ENCODE measurements around the gene BNC2. TPM values are rescaled to one million over a fixed set of nuclear protein-coding genes. Genes with fewer than 3 reads are reported as not detected.
"Not testable (repeated sequence)": the region's sequence is repeated elsewhere in the genome, so short reads cannot be mapped to it uniquely, and the experiment has no call there.

The BNC2 gene
- polyA plus RNA-seq, 1 donor from 2014 or later, result not detected

DNA sequence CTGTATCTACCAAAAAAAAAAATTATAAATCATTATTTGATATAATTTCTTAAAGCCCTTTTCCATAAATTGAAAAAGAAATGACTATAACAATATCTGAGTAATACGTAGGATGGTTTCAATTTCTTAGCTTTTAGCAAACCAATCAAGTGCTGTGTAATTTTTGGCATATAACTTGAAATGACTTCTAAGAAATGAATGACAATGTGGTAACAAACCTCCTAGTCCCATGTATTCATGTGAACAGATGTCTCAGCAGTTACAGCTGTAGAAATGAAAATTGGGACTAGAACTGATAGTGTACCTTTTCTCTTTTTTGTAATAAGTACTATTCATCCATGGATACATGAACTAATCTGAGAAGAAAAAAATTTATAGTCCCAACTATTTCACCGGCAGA, 307.0 kb downstream of the BNC2 start:
- H3K27ac Mint-ChIP-seq, result no peak overlapping the region
- H3K36me3 Mint-ChIP-seq, result no peaks in the 10 kb centered on the region
- no peaks in the 10 kb centered on the region for H3K4me1 Mint-ChIP-seq
- peaks cover 0 to 18% (median 3%) of the 10 kb centered on the region in 3 donors for H3K9me3 Mint-ChIP-seq
- no peaks in the 10 kb centered on the region for H3K27me3 Mint-ChIP-seq
- no peak overlapping the region for H3K4me3 Mint-ChIP-seq

GRCh38 chr9:16561121-16561520, 309.3 kb downstream of the BNC2 start:
- Mint-ChIP-seq H3K27ac (no peak overlapping the region), H3K4me3 (no peak overlapping the region), H3K27me3 (no peaks in the 10 kb centered on the region), H3K4me1 (no peaks in the 10 kb centered on the region), H3K9me3 (peaks cover 3 to 14% (median 3%) of the 10 kb centered on the region in 3 donors), H3K36me3 (no peaks in the 10 kb centered on the region)

DNA sequence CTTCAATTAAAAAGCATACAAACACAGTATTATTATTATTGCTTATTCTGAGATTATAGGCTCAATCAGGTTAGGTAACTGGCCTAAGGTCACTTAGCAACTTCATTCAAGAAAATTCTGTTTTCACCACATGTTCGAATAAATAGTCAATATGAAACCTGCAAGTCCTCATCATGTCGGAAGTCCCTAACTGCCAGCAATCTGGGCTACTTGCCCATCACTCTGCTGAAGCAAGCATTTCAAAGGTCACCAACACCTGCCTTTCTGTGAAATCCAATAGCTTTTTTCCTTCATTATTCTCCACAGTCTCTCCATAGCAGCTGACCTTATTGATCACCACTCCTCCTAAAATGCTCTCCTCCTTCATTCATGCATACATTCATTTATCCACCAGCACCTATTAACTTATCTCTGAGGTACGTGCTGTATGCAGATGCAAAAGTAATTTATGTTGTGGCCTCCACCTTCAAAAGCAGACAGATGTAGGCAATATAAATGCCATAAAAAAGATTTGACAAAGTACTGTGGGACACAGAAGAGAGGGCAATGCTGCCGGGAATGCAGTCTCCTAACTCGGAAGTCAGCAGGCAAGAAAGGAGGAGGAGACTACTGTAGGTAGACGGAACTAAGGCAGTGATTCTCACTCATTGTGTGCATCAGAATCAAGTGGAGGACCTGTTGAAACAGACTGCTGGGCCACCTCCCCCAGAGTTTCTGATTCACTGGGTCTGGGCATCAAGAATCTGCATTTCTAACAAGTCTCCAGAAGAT, 310.9 kb downstream of the BNC2 start:
- Mint-ChIP-seq H3K36me3 (no peaks in the 10 kb centered on the region), H3K27me3 (no peaks in the 10 kb centered on the region), H3K4me1 (no peaks in the 10 kb centered on the region), H3K4me3 (no peak overlapping the region), H3K9me3 (peaks cover 3% of the 10 kb centered on the region in 3 donors), H3K27ac (no peak overlapping the region)

DNA sequence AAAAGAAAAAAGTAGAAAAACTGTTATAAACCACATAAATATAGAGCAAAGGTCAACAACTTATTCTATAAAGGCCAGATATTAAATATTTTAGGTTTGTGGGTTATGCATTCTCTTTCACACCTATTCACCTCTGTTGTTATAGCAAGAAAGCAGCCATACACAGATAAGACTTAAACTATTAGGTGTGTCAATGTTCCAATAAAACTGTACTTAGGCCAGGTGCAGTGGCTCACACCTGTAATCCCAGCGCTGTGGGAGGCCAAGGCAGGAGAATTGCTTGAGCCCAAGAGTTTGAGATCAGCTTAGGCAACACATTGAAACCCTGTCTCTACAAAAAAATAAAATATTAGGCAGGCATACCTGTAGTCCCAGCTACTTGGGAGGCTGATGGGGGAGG, 314.7 kb downstream of the BNC2 start:
- Mint-ChIP-seq H3K9me3 (peaks cover 4 to 12% (median 5%) of the 10 kb centered on the region in 3 donors), H3K27ac (no peak overlapping the region), H3K36me3 (no peaks in the 10 kb centered on the region), H3K4me1 (peaks cover 0 to 1% (median 0%) of the 10 kb centered on the region in 3 donors), H3K27me3 (no peaks in the 10 kb centered on the region), H3K4me3 (no peak overlapping the region)

DNA sequence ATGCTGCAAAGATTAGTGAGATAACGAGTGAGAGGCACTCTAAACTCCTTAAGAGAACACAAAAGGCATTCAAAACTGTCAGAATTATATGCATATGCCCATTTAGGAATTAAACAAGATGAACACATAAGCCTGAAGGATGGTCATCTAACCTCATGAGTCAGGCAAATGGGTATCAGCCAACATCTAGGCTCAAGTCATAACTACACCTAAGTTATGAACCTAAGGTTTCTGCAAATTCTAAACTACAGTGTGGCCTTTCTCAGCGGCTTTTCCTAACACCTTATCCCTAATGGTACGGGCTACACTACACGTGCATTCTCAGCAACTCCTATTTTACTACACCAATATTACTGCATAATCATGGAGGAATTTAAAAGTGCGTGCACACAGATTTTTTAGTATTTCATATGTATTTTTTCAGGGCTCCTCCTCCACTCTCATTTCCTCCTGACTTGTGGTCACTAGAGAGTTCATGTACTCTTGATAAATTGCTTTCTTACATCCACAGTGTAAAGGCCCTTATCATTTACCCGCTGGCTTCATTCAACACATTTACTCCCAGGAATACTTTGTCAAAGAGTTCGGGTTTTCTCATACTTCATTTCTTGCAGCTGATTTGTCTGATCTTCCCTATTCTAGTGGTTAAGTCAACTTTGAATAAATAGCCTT, 316.5 kb downstream of the BNC2 start:
- peaks cover 0 to 1% (median 0%) of the 10 kb centered on the region in 3 donors for H3K4me1 Mint-ChIP-seq
- H3K36me3 Mint-ChIP-seq, result no peaks in the 10 kb centered on the region
- H3K4me3 Mint-ChIP-seq, result no peak overlapping the region
- no peak overlapping the region for H3K27ac Mint-ChIP-seq
- no peaks in the 10 kb centered on the region for H3K27me3 Mint-ChIP-seq
- peaks cover 4 to 9% (median 5%) of the 10 kb centered on the region in 3 donors for H3K9me3 Mint-ChIP-seq

- no peak overlapping the region for H3K4me3 Mint-ChIP-seq
Measured at GRCh38 chr9:16552252-16552651, 318.2 kb downstream of the BNC2 start.

GRCh38 chr9:16551692-16552091, 318.8 kb downstream of the BNC2 start:
- Mint-ChIP-seq H3K9me3 (peaks cover 4 to 9% (median 4%) of the 10 kb centered on the region in 3 donors), H3K4me1 (peaks cover 0 to 1% (median 0%) of the 10 kb centered on the region in 3 donors), H3K4me3 (peak overlapping the region in 1 of 4 donors; percentile 24), H3K36me3 (no peaks in the 10 kb centered on the region), H3K27ac (no peak overlapping the region), H3K27me3 (no peaks in the 10 kb centered on the region)

More at GRCh38 chr9:16552252-16552651, 318.2 kb downstream of the BNC2 start:
- no peak overlapping the region for H3K27ac Mint-ChIP-seq
- peaks cover 4 to 9% (median 7%) of the 10 kb centered on the region in 3 donors for H3K9me3 Mint-ChIP-seq
- H3K4me1 Mint-ChIP-seq, result peaks cover 0 to 1% (median 0%) of the 10 kb centered on the region in 3 donors
- no peaks in the 10 kb centered on the region for H3K36me3 Mint-ChIP-seq
- H3K27me3 Mint-ChIP-seq, result no peaks in the 10 kb centered on the region

DNA sequence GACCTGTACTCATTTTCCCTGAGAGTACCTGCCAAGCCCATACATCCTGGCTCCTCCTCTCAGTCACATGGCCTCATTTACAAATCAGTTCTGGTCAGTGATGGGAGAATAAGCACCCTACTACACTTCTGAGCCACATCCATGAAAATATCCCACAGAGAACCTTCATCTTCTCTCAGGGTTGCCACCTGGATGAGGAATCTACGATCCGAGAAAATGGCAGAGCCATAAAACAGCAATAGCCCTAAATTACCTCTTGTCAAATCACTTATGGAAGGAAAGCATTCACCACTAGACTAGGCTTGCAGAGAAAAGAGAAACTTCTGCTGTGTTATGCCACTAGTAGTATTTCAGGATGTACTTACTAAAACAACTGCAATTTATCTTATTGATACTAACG, 324.8 kb downstream of the BNC2 start:
- Mint-ChIP-seq H3K4me1 (no peaks in the 10 kb centered on the region), H3K36me3 (no peaks in the 10 kb centered on the region), H3K4me3 (no peak overlapping the region), H3K9me3 (peaks cover 0 to 8% (median 5%) of the 10 kb centered on the region in 3 donors), H3K27ac (no peak overlapping the region), H3K27me3 (no peaks in the 10 kb centered on the region)

- Mint-ChIP-seq H3K27me3 (no peaks in the 10 kb centered on the region), H3K9me3 (peaks cover 0 to 8% (median 5%) of the 10 kb centered on the region in 3 donors), H3K27ac (no peak overlapping the region), H3K4me3 (no peak overlapping the region), H3K4me1 (no peaks in the 10 kb centered on the region), H3K36me3 (no peaks in the 10 kb centered on the region)
Measured at GRCh38 chr9:16544842-16545241, 325.6 kb downstream of the BNC2 start.

GRCh38 chr9:16543686-16544085, 326.8 kb downstream of the BNC2 start:
- Mint-ChIP-seq H3K4me3 (no peak overlapping the region), H3K4me1 (no peaks in the 10 kb centered on the region), H3K27me3 (no peaks in the 10 kb centered on the region), H3K36me3 (peaks cover 2% of the 10 kb centered on the region), H3K9me3 (peaks cover 0 to 8% (median 5%) of the 10 kb centered on the region in 3 donors), H3K27ac (no peak overlapping the region)

DNA sequence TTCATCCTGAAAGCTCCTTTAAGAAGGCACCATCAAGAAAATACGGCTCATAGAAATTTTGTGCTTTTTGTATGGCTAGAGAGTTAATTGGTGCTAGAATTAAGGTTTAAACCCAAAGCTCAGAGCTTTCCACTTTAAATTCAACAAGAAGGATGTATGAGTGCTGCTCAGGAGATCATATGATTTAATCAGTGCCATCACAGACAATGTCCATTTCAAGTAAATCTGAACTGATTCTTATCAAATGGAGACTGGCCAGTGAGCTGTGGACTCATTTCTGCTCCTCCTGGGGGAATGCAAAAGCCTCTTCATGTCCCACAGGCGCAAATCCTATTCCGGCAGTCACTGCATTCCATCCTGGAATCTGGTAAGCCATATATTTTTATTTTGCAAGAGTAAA, 327.2 kb downstream of the BNC2 start:
- Mint-ChIP-seq H3K36me3 (peaks cover 2% of the 10 kb centered on the region), H3K4me1 (no peaks in the 10 kb centered on the region), H3K27me3 (no peaks in the 10 kb centered on the region), H3K9me3 (peaks cover 0 to 8% (median 5%) of the 10 kb centered on the region in 3 donors), H3K27ac (no peak overlapping the region), H3K4me3 (no peak overlapping the region)

- no peaks in the 10 kb centered on the region for H3K4me1 Mint-ChIP-seq
- H3K4me3 Mint-ChIP-seq, result no peak overlapping the region
Measured at GRCh38 chr9:16542290-16542689, 328.2 kb downstream of the BNC2 start.

DNA sequence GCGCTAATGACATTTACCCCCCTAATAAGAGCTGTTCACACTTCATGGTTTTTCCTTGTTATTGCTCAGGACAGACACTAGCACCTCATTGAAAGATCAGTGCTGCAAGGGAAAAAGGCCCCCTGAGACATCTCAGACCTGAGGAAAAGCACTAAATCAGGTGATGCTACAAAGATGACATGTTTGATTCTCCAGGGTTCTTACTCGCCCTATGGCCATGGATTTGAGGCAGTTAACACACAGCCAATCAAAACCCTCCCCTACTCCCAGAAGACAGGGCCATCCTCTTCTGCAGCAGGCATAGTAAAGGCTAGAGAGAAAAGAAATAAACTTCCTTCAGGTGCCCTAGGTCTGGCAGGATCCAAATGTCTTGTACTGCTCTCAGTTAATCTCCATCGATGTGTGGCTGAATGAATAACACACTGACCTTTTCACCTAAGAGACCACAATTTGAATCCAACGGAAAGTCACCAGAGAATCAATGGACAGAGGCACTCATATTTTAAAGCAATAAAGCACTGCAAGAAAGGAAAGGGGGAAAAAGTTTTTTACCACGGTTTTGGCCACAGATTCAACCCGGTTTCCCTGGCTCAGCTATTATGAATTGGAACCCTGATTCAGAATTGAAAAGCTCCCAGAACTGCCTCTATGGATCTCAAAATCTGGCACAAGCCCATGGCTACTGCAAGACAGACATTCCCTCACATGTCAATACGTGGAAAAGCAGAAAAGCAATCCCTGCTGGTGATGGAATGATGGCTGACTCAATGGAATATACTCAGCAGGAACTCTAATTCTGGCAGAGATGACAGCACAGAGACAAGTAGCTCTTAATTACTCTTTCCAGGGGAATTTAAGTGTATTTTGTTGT, 329.5 kb downstream of the BNC2 start:
- H3K27ac Mint-ChIP-seq, result no peak overlapping the region

More at GRCh38 chr9:16542290-16542689, 328.2 kb downstream of the BNC2 start:
- Mint-ChIP-seq H3K36me3 (peaks cover 2% of the 10 kb centered on the region), H3K9me3 (peaks cover 0 to 6% (median 5%) of the 10 kb centered on the region in 3 donors), H3K27ac (no peak overlapping the region), H3K27me3 (no peaks in the 10 kb centered on the region)

GRCh38 chr9:16539626-16540025, 330.8 kb downstream of the BNC2 start:
- not testable (repeated sequence) for H3K36me3 Mint-ChIP-seq, H3K27me3 Mint-ChIP-seq, H3K4me1 Mint-ChIP-seq, H3K9me3 Mint-ChIP-seq, H3K27ac Mint-ChIP-seq, H3K4me3 Mint-ChIP-seq

More for the DNA sequence above, 329.5 kb downstream of the BNC2 start:
- Mint-ChIP-seq H3K4me3 (no peak overlapping the region), H3K27me3 (no peaks in the 10 kb centered on the region), H3K36me3 (peaks cover 2% of the 10 kb centered on the region), H3K9me3 (peaks cover 0 to 4% (median 0%) of the 10 kb centered on the region in 3 donors), H3K4me1 (no peaks in the 10 kb centered on the region)

DNA sequence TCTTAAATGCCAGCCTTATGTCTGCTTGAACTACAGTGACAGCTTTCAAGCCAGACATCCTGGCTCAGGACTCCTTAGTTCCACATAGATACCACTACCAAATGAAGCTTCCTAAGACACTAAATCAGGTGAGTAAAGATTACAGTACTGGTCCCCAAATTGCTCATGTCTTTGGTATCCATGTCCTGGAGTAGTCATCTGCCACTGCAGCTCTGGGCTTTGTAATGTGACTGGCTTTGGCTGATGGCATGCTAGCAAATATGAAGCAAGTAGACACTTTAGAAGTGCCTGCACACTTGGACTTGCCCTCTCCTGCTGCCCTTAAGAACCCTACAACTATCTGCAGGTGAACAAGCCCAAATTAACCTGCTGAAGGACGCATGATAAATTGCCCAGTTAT, 334.9 kb downstream of the BNC2 start:
- no peak overlapping the region for H3K27ac Mint-ChIP-seq
- peaks cover 0 to 3% (median 0%) of the 10 kb centered on the region in 3 donors for H3K9me3 Mint-ChIP-seq
- H3K36me3 Mint-ChIP-seq, result peaks cover 2% of the 10 kb centered on the region
- no peaks in the 10 kb centered on the region for H3K27me3 Mint-ChIP-seq
- no peak overlapping the region for H3K4me3 Mint-ChIP-seq
- H3K4me1 Mint-ChIP-seq, result no peaks in the 10 kb centered on the region

Data from IgD-negative memory B cell (primary cell).